Measurements from ENCODE around the gene EPHA4.
"Not testable (repeated sequence)": the region's sequence is repeated elsewhere in the genome, so short reads cannot be mapped to it uniquely, and the experiment has no call there.

The EPHA4 gene

GRCh38 chr2:221539246-221539645 lies 32.9 kb downstream of the EPHA4 start:
- DNase-seq (ENCODE audit: low read depth) = no peak

GRCh38 chr2:221535824-221536223 lies 36.3 kb downstream of the EPHA4 start:
- no peak for DNase-seq (ENCODE audit: low read depth)

DNA sequence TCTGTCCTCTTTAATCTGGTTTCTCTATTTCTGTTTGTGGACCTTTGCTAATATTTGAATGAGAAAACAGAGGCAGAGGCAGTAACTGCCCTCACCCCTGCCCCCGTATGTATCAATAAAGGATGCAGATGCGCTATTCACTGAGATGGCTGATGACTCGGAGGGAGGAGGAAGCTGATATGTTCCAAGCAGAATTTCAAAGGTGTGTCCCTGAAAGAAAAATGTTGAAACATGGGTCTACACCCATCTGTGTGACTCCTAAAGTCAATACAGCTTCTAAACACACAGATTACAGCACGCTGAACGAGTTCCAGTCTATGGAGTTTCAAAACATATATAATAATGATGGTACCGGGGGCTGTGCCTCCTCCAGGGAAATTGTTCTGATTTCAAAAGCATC lies 38.8 kb downstream of the EPHA4 start:
- no peak for DNase-seq (ENCODE audit: low read depth)

DNA sequence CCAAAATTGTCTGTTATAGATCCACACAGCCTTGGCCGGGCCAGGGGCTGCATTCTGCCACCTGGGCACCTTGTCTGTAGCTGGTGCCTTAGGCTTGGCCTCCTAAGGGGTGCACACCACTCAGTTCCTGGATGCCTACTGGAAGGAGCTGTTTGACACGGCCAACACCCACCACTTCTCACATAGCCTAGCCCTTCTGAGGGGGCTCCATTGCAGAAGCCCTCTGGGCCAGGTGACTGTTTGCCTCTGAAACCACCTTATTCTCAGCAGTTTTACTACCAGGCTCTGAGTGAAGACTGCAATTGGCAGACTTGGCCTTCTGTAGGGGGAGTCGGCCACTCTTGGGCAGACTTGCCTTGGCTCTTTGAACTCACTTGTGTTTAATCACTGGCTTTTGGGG lies 39.5 kb downstream of the EPHA4 start:
- no peak for DNase-seq (ENCODE audit: low read depth)

DNA sequence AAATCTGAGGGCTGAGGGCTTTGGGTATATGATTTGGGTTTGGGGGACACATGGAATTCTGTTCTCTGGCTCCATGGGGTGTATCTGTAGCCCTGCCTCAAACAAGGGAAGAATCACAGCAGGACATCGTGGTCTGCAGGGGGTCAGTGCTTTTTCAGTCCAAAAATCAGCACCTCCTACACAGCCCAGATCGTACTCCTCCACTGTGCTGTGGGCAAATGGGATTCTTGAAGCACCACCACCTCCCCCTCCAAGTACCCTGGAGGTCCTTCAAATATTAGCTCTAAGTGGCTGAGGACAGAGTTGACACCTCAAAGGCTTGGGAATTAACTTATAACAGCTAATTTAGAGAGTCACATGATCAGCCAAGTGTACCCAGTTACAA lies 41.5 kb downstream of the EPHA4 start:
- DNase-seq (ENCODE audit: low read depth) = no peak

GRCh38 chr2:221529943-221530652 lies 42.0 kb downstream of the EPHA4 start:
- DNase-seq (ENCODE audit: low read depth) = peak; percentile 77

GRCh38 chr2:221529177-221529942 lies 42.7 kb downstream of the EPHA4 start:
- DNase-seq (ENCODE audit: low read depth) = no peak

GRCh38 chr2:221527776-221528309 lies 44.3 kb downstream of the EPHA4 start:
- DNase-seq (ENCODE audit: low read depth) = no peak

- DNase-seq (ENCODE audit: low read depth) = no peak
Measured at GRCh38 chr2:221524158-221524557, 47.9 kb downstream of the EPHA4 start.

DNA sequence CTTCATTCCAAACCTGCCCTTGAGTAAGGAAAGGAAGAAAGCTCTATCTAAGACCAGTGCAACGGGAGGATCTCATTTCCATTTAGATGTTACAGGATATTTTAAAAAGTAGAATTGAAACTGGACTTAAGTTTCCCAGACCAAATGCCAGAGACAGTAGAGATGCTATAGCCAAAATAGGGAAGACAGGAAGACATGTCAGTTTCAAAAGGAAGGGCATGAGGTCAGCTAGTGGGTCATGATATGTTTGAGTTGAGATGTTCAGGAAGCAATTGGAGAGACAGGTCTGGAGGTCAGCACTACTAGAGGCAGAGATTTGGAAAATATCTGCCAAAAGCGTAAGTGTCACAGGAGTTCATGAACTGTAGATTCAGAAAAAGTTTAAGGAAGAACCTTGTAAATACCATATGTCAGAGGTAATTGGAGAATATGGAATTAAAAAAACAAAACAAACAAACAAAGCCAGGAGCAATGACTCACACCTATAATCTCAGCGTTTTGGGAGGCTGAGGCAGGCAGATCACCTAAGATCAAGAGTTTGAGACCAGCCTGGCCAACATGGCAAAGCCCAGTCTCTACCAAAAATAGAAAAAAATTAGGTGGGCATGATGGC lies 50.8 kb downstream of the EPHA4 start:
- no peak for DNase-seq (ENCODE audit: low read depth)

DNA sequence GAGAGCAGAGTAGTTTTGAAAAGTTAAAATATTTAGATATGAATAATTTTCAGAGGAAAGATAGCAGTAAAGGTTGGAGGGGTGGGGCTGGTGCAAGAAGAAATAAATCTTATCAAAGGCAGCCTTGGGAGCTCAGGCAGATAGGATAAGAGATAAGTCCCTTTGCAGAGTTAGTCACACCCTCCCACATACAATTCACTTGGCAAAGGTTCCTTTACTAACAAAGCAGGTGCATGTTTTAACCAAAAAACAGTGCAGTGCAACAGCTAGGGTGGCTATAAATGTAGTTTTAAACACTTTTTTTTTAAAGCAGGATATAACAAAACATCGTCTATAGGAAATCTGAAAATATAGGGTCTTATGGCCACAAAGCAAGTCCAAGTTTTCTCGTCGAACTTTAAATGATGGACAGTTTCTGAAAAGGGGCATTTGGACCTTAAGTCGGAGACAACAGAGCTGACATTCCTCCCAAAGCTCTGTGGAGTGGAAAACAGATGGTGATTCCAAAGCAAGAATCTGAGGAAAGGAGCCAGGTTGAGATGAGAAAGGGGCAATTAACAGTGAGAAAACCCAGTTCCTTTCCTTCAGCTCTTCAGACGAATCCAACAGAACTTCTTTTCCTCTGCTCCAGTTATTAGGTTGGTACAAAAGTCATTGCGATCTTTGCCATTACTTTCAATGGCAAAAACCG lies 53.0 kb downstream of the EPHA4 start:
- DNase-seq (ENCODE audit: low read depth) = no peak

DNA sequence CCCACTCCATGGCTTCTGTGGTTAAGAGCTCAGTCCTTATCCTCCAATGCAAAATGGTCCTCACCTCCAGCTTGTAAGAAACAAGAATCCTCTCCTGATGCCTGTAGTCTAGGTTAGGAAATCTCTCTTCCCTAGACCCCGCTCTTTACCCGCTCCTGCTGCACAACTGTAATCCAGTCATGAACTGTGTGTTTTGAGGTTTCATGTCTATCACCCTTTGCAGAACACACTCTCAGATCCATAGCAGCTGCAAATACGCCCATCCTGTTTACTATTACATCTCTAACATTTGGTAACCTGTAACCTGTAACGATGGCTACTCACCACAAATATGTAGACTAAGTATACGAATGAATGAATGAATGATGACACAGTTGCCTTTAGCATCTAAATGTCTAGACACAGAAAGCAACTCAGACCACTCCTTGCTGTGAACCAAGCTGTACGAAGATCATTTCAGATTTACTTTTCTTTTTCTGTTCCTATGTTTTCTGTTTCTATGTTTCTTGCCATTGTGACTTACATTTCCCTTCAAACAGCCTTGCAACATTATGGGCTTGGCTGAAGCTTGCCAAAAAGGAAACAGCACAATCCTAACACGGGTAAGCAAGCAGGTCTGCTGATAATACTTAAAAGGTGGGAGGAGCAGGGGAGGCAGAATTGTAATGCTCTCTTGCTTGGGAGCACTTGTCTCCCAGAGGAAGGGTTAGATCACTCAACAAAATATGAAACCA lies 53.7 kb downstream of the EPHA4 start:
- no peak for DNase-seq (ENCODE audit: low read depth)

GRCh38 chr2:221517696-221518151 lies 54.4 kb downstream of the EPHA4 start:
- DNase-seq (ENCODE audit: low read depth) = peak; percentile 70

DNA sequence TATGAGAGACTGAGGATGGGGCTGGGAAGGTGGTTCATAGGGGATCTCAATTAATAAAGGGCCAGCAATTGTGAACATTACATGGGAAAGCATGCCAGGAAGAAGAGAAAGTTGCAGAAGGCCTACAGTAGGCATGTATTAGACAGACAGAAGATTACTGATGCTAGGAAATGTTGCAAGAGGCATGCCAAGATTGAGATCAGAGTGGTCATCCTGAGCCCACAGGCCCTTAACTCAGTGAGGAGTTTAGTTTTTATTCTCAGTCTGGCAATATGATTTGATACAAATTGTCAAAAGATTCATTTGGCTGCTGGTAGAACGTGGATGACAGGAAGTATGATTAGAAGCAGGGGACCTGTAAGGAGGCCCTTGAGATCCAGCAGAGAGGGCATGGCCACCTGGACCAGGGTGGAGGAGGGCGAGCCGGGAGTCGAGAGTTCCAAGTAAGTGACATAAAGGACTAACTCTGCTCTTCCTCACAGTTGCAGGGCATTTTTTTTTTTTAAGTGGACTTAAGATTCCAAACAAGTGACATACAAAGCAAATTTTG lies 54.9 kb downstream of the EPHA4 start:
- no peak for DNase-seq (ENCODE audit: low read depth)

DNA sequence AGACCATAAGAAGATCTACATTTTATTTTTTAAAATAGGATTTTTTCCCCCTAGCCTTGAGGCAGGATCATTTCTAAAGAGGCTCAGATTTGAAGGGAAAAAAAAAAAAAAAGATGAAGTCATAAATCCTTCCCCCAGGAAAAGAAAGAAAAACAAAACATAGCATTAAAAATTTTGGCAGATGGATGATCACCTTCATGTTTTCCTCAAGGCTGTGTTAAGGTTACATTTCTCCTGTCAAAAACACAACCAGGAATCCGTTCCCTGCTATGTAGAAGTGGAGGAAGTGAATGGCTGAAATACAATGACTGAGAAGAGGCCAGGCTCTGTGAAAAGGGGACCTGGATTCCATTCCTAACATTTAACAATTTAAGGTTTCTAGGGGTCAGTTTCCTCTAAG lies 56.2 kb downstream of the EPHA4 start:
- DNase-seq (ENCODE audit: low read depth) = no peak

GRCh38 chr2:221514305-221515040 lies 57.6 kb downstream of the EPHA4 start:
- DNase-seq (ENCODE audit: low read depth) = no peak

DNA sequence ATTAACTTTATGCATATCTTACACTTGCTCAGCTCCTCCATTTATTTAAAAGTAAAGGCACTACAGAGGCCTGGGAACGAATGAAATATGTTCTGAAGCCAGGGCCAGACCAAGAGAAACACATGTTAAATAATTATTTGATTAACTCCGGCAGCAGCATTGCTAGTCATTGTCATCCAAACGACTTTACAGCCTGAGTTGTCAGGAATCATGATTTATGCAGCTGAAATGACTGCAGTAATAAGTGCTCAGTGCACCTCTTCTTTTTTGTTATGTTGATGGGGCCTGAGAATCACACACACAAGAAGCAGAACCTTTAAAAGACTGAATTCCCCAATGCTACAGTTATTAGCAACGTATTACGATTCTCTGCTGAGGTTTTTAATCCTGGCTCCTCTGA lies 58.9 kb downstream of the EPHA4 start:
- DNase-seq (ENCODE audit: low read depth) = no peak

- DNase-seq (ENCODE audit: low read depth) = not testable (repeated sequence)
Measured at GRCh38 chr2:221511325-221511724, 60.8 kb downstream of the EPHA4 start.

- DNase-seq (ENCODE audit: low read depth) = no peak
Measured at GRCh38 chr2:221506469-221506868, 65.6 kb downstream of the EPHA4 start.

- no peak for DNase-seq (ENCODE audit: low read depth)
Measured at GRCh38 chr2:221505605-221506004, 66.5 kb downstream of the EPHA4 start.

DNA sequence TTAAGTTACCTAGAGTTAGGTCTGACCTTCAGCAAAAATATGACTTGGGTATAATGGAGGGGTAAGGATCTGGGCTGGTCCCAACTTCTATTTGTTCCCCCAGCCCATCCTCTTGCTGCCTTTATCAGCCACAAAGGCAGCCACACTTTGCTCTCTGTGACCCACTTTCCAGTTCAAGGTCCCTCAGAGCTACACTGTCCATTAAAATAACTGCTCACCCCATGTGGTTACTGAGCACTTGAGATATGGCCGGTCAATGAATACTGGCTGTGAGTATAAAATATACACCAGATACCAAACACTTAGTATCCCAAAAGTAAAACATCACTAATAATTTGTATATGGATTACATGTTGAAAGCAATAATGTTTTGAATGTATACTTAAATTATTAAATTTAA lies 67.2 kb downstream of the EPHA4 start:
- DNase-seq (ENCODE audit: low read depth) = no peak
